LNCaP clone FGC (cell line): ENCODE results near the gene KANSL1.
"Not testable (repeated sequence)": the region's sequence is repeated elsewhere in the genome, so short reads cannot be mapped to it uniquely, and the experiment has no call there.

Source experiments
- DNase-seq: peaks from one replicate; pipeline ENCODE4 v3.0.0-alpha.2; 2011; ENCODE audit warnings: low read depth
- H3K4me3 ChIP-seq: 2 replicates; pipeline ENCODE4 v1.5.1; 2011; ENCODE audit warnings: mild to moderate bottlenecking, low read depth, low read length, control low read depth
- TF ChIP-seq, protein P1 (sequence below): IDR thresholded peaks from 2 replicates; pipeline ENCODE4 v1.5.1; 2012; ENCODE audit warnings: mild to moderate bottlenecking; ENCODE audit not compliant: control insufficient read depth, insufficient read depth; ENCODE audit errors: extremely low read depth

The KANSL1 gene

DNA sequence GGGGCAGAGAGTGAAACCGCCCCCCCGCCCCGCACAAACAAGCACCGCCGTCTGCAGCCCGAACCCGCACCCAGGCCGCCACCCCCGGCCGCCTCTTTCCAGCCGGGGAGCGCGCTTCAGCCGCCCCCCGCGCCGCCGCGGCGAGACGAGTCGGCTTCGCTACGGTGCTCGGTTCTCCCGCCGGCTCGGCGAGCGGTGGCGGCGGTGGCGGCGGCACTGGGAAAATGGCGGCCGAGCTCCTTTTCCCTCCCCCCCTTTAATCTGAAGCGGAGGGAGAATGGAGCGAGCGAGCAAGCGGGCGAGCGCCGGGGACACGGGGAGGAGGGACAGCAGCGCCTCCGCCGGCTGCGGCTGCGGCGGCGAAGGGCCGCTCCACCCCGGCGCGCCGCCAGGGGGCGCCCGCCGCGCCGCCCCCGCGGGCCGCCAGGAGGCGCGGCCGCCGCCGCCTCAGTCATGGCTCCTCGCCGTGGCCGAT, at the start of gene KANSL1:
KANSL1 (minus strand) TSS at position 279 of the 475 bp plus-strand sequence. CDS start 21,286 bp downstream, outside the sequence.
- peak within 1 kb of the TSS; percentile 70 for H3K4me3 ChIP-seq
- DNase-seq: peak; percentile 72
- TF ChIP-seq, protein P1, sequence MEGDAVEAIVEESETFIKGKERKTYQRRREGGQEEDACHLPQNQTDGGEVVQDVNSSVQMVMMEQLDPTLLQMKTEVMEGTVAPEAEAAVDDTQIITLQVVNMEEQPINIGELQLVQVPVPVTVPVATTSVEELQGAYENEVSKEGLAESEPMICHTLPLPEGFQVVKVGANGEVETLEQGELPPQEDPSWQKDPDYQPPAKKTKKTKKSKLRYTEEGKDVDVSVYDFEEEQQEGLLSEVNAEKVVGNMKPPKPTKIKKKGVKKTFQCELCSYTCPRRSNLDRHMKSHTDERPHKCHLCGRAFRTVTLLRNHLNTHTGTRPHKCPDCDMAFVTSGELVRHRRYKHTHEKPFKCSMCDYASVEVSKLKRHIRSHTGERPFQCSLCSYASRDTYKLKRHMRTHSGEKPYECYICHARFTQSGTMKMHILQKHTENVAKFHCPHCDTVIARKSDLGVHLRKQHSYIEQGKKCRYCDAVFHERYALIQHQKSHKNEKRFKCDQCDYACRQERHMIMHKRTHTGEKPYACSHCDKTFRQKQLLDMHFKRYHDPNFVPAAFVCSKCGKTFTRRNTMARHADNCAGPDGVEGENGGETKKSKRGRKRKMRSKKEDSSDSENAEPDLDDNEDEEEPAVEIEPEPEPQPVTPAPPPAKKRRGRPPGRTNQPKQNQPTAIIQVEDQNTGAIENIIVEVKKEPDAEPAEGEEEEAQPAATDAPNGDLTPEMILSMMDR: peak; percentile 100

DNA sequence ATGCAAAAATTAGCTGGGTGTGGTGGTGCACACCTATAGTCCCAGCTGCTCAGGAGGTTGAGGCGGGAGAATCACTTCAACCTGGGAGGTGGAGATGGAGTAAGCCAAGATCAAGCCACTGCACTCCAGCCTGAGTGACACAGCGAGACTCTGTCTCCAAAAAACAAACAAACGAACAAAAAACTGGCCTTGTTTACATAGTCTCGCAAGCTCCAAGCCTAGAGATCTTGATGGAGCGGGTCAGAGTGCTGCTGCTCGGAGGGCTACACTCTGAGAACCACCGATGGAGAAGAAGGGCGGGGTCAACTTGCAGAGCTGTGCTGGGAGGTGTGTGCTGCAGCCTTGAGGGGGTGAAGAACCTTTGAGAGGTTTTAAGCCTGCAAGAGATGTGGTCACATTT, 38.1 kb upstream of the KANSL1 start:
- not testable (repeated sequence) for DNase-seq, H3K4me3 ChIP-seq

- peak overlapping the region; percentile 58 for H3K4me3 ChIP-seq
- DNase-seq: peak; percentile 87
Measured at GRCh38 chr17:46225274-46225794, 32.1 kb upstream of the KANSL1 start.

GRCh38 chr17:46224864-46225263, 31.6 kb upstream of the KANSL1 start:
- not testable (repeated sequence) for DNase-seq
- H3K4me3 ChIP-seq: peak overlapping the region; percentile 58

DNA sequence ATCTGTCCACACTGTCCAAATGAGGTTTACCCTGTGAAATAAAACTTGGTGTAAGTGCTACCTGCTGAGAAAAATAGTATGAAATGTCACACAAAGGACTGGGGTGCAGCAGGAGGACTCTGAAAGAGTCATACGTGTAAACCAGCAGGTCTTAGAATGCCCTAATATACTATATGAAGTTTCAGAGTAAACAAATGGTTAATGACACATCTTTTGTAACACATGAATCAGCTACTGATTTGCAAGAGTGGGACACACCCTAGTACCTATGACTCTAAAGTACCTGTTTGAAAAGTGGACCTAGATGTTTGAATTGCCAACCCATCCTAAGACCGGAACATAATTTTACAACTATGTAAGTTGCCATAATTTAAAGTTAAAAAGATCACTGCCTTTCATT, 29.8 kb upstream of the KANSL1 start:
- DNase-seq, H3K4me3 ChIP-seq: not testable (repeated sequence)

DNA sequence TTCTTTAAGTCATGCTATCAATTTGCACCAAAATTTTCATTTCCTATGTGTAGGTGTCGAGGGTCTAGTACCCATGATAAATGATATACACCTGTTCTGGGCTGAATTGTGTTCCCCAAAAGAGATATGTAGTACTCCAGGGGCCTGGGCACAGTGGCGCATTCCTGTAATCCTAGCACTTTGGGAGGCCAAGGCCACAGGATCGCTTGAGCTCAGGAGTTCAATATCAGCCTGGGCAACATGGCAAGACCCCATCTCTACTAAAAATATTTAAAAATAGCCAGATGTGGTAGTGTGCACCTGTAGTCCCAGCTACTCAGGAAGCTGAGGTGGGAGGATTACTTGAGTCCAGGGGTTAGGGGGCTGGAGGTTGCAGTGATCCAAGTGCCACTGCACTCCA, 23.5 kb upstream of the KANSL1 start:
- TF ChIP-seq, protein P1: no peak
- no peak for DNase-seq
- H3K4me3 ChIP-seq: no peak overlapping the region

DNA sequence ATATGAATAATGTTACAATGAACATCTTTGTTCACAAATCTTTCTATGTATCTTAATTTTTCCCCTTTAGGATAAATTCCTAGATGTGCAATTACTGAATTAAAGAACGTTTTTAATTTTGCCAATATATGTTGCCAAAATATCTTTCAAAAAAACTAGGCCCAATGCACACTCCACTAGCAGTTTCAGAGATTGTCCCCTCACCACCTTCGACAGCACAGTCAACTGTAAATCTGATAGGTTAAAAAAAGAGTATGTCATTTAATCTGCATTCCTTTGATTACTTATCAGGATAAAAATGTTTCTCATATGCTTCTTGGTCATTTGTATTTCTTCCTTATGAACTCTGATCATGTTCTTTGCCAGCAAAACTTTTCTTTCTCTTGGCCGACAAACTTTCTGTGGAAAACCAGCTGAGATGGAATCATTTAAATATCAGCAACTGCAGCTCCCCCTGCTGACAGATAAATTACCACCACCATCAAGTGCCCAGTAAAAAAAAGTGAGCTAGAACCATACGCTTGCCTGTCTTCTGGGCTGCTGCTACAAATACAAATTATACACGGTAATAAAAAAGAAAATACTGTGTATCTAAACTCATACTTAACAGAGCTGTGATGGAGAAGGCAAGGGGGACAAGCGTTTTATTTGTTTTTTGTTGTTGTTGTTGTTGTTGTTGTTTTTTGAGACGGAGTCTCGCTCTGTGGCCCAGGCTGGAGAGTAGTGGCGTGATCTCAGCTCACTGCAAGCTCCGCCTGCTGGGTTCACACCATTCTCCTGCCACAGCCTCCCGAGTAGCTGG, 19.6 kb upstream of the KANSL1 start:
- H3K4me3 ChIP-seq: no peak overlapping the region
- TF ChIP-seq, protein P1: peak; percentile 95
- DNase-seq: peak; percentile 75

- DNase-seq: no peak
- TF ChIP-seq, protein P1: no peak
- H3K4me3 ChIP-seq: no peak overlapping the region
Measured at GRCh38 chr17:46208997-46209396, 15.8 kb upstream of the KANSL1 start.

GRCh38 chr17:46205975-46206374, 12.7 kb upstream of the KANSL1 start:
- TF ChIP-seq, protein P1: no peak
- no peak overlapping the region for H3K4me3 ChIP-seq
- no peak for DNase-seq
